DOHH2 (cell line): ENCODE data around the gene RASL10A.

Source experiments
- H3F3A ChIP-seq: fragments of 200-600 bp; sonication (generic), shearing (Covaris generic); 2 replicates; pipeline ENCODE4 v1.6.0; 2016; ENCODE audit warnings: antibody characterized with exemption, mild to moderate bottlenecking; ENCODE audit not compliant: control insufficient read depth, insufficient read depth
- H3K27ac ChIP-seq: fragments of 200-600 bp; sonication (generic); 2 replicates; pipeline ENCODE4 v1.5.1; 2014; ENCODE audit warnings: low read depth, mild to moderate bottlenecking, low read length, moderate library complexity
- H3K27me3 ChIP-seq: fragments of 200-600 bp; sonication (generic); 2 replicates; pipeline ENCODE4 v1.6.1; 2014; ENCODE audit warnings: mild to moderate bottlenecking, low read length, mixed read lengths; ENCODE audit not compliant: control insufficient read depth
- H3K36me3 ChIP-seq: fragments of 200-600 bp; sonication (generic); 2 replicates; pipeline ENCODE4 v1.6.1; 2014; ENCODE audit warnings: mild to moderate bottlenecking, low read length, moderate library complexity, mixed read lengths; ENCODE audit not compliant: control insufficient read depth
- H3K4me1 ChIP-seq: fragments of 200-600 bp; sonication (generic); 2 replicates; pipeline ENCODE4 v1.6.1; 2014; ENCODE audit warnings: mild to moderate bottlenecking, low read length, mixed read lengths; ENCODE audit not compliant: control insufficient read depth
- H3K4me2 ChIP-seq: fragments of 200-600 bp; sonication (generic); 2 replicates; pipeline ENCODE4 v1.6.0; 2014; ENCODE audit warnings: mild to moderate bottlenecking, low read length, moderate library complexity
- H3K4me3 ChIP-seq: fragments of 200-600 bp; sonication (generic); 2 replicates; pipeline ENCODE4 v1.5.1; 2014; ENCODE audit warnings: mild to moderate bottlenecking, low read length, mixed read lengths
- H3K79me2 ChIP-seq: fragments of 200-600 bp; sonication (generic); 2 replicates; pipeline ENCODE4 v1.6.1; 2014; ENCODE audit warnings: mild to moderate bottlenecking, low read length, mixed read lengths; ENCODE audit not compliant: control insufficient read depth
- H3K9me2 ChIP-seq: fragments of 200-600 bp; sonication (generic); replicated peaks from 2 replicates; pipeline ENCODE4 v1.6.1; 2014; ENCODE audit warnings: mild to moderate bottlenecking, low read length, mixed read lengths; ENCODE audit not compliant: control insufficient read depth
- H3K9me3 ChIP-seq: fragments of 200-600 bp; sonication (generic); 2 replicates; pipeline ENCODE4 v1.6.1; 2014; ENCODE audit warnings: antibody characterized with exemption, low read length, mixed read lengths; ENCODE audit not compliant: control insufficient read depth, insufficient read depth
- H4K20me1 ChIP-seq: fragments of 200-600 bp; sonication (generic); 2 replicates; pipeline ENCODE4 v1.6.0; 2014; ENCODE audit warnings: low read depth, mild to moderate bottlenecking, antibody characterized with exemption, low read length, moderate library complexity; ENCODE audit not compliant: control insufficient read depth, insufficient read depth
- CTCF ChIP-seq: fragments of 200-600 bp; sonication (generic); IDR thresholded peaks from one replicate; pipeline ENCODE4 v1.5.1; 2014; ENCODE audit warnings: antibody characterized with exemption, mild to moderate bottlenecking, low read depth, low read length; ENCODE audit not compliant: poor library complexity, severe bottlenecking
- EZH2phosphoT487 ChIP-seq: fragments of 200-600 bp; sonication (generic); IDR thresholded peaks from 2 replicates; pipeline ENCODE4 v1.6.1; 2017; ENCODE audit warnings: borderline replicate concordance, mild to moderate bottlenecking, antibody characterized with exemption, low read length, moderate library complexity, mixed read lengths

RASL10A gene

GRCh38 chr22:29263791-29264276 lies 51.7 kb downstream of the RASL10A start:
- Histone ChIP-seq H3K79me2 (peaks cover 32% of the 10 kb centered on the region), H3K36me3 (peaks cover 44% of the 10 kb centered on the region), H3F3A (no peaks in the 10 kb centered on the region), H3K4me3 (no peak overlapping the region), H3K9me2 (no peaks in the 10 kb centered on the region), H3K4me2 (no peak overlapping the region), H3K27me3 (no peaks in the 10 kb centered on the region), H3K4me1 (peaks cover 9% of the 10 kb centered on the region), H3K27ac (no peak overlapping the region), H4K20me1 (no peaks in the 10 kb centered on the region), H3K9me3 (no peaks in the 10 kb centered on the region)
- TF ChIP-seq EZH2phosphoT487 (no peak), CTCF (no peak)
